OCI-LY1 (cell line): ENCODE measurements around the gene TBC1D7.

Experiments
- H2AFZ ChIP-seq: fragments of 200-600 bp; sonication (generic), shearing (Covaris generic); 2 replicates; pipeline ENCODE4 v1.6.0; 2014; ENCODE audit warnings: antibody characterized with exemption, mild to moderate bottlenecking, low read length
- H3F3A ChIP-seq: fragments of 200-600 bp; sonication (generic), shearing (Covaris generic); 2 replicates; pipeline ENCODE4 v1.6.0; 2014; ENCODE audit warnings: mild to moderate bottlenecking, antibody characterized with exemption, low read length, moderate library complexity; ENCODE audit not compliant: insufficient read depth
- H3K27ac ChIP-seq: fragments of 200-600 bp; sonication (generic); 2 replicates; pipeline ENCODE4 v1.5.1; 2014; ENCODE audit warnings: low read length, mixed run types, mild to moderate bottlenecking, low read depth; ENCODE audit not compliant: poor library complexity, severe bottlenecking
- H3K27me3 ChIP-seq: fragments of 200-600 bp; sonication (generic); 2 replicates; pipeline ENCODE4 v1.6.0; 2014; ENCODE audit warnings: antibody characterized with exemption, mild to moderate bottlenecking, low read length, moderate library complexity; ENCODE audit not compliant: insufficient read depth
- H3K36me3 ChIP-seq: fragments of 200-600 bp; sonication (generic); 2 replicates; pipeline ENCODE4 v1.6.1; 2014; ENCODE audit warnings: mild to moderate bottlenecking, antibody characterized with exemption, low read length, moderate library complexity, mixed read lengths; ENCODE audit not compliant: insufficient read depth
- H3K4me1 ChIP-seq: fragments of 200-600 bp; sonication (generic); 2 replicates; pipeline ENCODE4 v1.5.1; 2014; ENCODE audit warnings: mild to moderate bottlenecking, low read length, moderate library complexity; ENCODE audit not compliant: insufficient read depth, severe bottlenecking
- H3K4me2 ChIP-seq: fragments of 200-600 bp; sonication (generic), shearing (Covaris generic); 2 replicates; pipeline ENCODE4 v1.6.1; 2014; ENCODE audit warnings: low read length
- H3K4me3 ChIP-seq: fragments of 200-600 bp; sonication (generic); 2 replicates; pipeline ENCODE4 v1.5.1; 2014; ENCODE audit warnings: low read length, low read depth, mild to moderate bottlenecking, mixed read lengths; ENCODE audit not compliant: poor library complexity, severe bottlenecking
- H3K79me2 ChIP-seq: fragments of 200-600 bp; shearing (Covaris generic); 2 replicates; pipeline ENCODE4 v1.6.1; 2016; ENCODE audit warnings: mixed run types, low read length, mixed read lengths; ENCODE audit not compliant: insufficient read depth
- H3K9ac ChIP-seq: fragments of 200-600 bp; sonication (generic), shearing (Covaris generic); 2 replicates; pipeline ENCODE4 v1.6.1; 2014; ENCODE audit warnings: mild to moderate bottlenecking, low read length, mixed read lengths
- H3K9me2 ChIP-seq: fragments of 200-600 bp; sonication (generic), shearing (Covaris generic); 2 replicates; pipeline ENCODE4 v1.6.1; 2014; ENCODE audit warnings: low read depth, mild to moderate bottlenecking, low read length, mixed read lengths
- H3K9me3 ChIP-seq: fragments of 200-600 bp; shearing (Covaris generic); 2 replicates; pipeline ENCODE4 v1.6.1; 2014; ENCODE audit warnings: low read length, mixed read lengths
- H4K20me1 ChIP-seq: fragments of 200-600 bp; sonication (generic), shearing (Covaris generic); 2 replicates; pipeline ENCODE4 v1.6.0; 2016; ENCODE audit warnings: mild to moderate bottlenecking, low read length; ENCODE audit not compliant: insufficient read depth
- EZH2 ChIP-seq: fragments of 200-600 bp; sonication (generic), shearing (Covaris generic); IDR thresholded peaks from 2 replicates; pipeline ENCODE4 v1.8.0; 2017; ENCODE audit warnings: borderline replicate concordance, mixed run types, mild to moderate bottlenecking, antibody characterized with exemption, low read length, moderate library complexity, mixed read lengths
- TF ChIP-seq, protein P1 (sequence below): fragments of 200-600 bp; sonication (generic), shearing (Covaris generic); IDR thresholded peaks from 2 replicates; pipeline ENCODE4 v1.5.1; 2017; ENCODE audit warnings: mild to moderate bottlenecking, antibody characterized with exemption, low read length, moderate library complexity, mixed read lengths

Gene TBC1D7

DNA sequence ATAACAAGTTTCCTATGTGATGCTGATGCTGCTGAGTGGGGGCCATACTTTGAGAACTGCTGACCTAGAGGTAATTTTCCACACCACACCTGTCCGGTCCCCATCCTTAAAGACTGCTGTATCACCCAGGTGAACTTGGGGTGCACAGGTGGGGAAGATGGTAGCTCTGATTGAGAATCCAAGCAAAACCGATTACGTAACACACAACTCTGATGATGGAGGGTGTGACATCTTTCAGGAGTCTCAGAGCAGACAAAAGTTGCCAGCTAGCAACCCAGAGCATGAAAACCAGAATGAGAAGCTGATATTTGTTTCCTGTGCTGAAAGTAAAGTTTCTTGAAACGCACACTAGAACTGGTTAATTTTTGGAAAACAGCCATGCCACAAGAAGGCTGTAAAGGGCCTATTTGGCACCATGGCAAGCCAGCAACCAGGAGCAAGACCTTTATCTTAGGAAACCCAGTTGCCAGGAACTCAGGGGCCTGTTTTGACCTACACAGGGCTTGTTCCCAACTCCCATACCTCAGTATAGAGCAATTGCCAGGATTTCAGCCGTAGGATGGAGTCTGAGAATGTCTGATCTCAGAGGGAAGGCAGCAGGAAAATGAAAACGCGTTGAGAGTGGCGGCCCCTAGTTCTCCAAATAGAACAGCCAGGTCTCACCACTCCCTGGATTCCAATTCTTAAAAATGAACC is 21.6 kb upstream of the TBC1D7 start:
- no peaks in the 10 kb centered on the region for H3K27me3 ChIP-seq
- no peak overlapping the region for H3K4me3 ChIP-seq
- no peaks in the 10 kb centered on the region for H3K9me2 ChIP-seq
- H3K4me2 ChIP-seq, result no peak overlapping the region
- no peak overlapping the region for H2AFZ ChIP-seq
- no peaks in the 10 kb centered on the region for H4K20me1 ChIP-seq
- H3K27ac ChIP-seq, result no peak overlapping the region
- H3K4me1 ChIP-seq, result peaks cover 8% of the 10 kb centered on the region
- H3K9ac ChIP-seq, result no peak overlapping the region
- H3F3A ChIP-seq, result no peaks in the 10 kb centered on the region
- TF ChIP-seq, protein P1, sequence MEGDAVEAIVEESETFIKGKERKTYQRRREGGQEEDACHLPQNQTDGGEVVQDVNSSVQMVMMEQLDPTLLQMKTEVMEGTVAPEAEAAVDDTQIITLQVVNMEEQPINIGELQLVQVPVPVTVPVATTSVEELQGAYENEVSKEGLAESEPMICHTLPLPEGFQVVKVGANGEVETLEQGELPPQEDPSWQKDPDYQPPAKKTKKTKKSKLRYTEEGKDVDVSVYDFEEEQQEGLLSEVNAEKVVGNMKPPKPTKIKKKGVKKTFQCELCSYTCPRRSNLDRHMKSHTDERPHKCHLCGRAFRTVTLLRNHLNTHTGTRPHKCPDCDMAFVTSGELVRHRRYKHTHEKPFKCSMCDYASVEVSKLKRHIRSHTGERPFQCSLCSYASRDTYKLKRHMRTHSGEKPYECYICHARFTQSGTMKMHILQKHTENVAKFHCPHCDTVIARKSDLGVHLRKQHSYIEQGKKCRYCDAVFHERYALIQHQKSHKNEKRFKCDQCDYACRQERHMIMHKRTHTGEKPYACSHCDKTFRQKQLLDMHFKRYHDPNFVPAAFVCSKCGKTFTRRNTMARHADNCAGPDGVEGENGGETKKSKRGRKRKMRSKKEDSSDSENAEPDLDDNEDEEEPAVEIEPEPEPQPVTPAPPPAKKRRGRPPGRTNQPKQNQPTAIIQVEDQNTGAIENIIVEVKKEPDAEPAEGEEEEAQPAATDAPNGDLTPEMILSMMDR, result no peak
- no peak for TF ChIP-seq EZH2
- no peaks in the 10 kb centered on the region for H3K9me3 ChIP-seq
- no peaks in the 10 kb centered on the region for H3K79me2 ChIP-seq
- no peaks in the 10 kb centered on the region for H3K36me3 ChIP-seq

DNA sequence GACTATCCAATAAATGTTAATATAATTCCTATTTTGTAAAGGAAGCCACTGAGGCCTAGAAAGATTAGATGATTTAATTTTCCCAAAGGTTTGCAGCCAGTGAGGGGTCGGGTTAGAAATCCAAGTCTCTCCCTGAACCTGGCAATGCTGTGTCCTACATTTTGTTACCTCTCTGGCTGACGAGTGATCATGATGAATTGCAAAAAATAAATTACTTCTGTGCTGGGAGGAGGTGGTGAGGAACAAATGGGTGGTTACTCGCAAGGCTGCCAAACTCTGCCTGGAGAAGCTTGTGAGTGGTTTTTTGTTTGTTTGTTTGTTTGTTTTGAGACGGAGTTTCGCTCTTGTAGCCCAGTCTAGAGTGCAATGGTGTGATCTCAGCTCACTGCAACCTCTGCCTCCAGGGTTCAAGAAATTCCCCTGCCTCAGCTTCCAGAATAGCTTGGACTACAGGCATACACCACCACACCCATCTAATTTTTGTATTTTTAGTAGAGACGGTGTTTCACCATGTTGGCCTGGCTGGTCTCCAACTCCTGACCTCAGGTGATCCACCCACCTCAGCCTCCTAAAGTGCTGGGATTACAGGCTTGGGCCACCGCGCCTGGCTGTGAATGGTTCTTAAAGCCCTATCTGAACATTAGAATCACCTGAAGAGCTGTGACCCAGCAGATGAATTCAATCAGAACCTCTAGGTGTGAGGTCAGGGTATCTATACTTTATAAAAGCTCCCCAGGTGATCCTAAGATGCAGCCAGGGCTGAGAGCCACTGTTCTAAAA is 20.2 kb upstream of the TBC1D7 start:
- H4K20me1 ChIP-seq, result no peaks in the 10 kb centered on the region
- H3K9ac ChIP-seq, result no peak overlapping the region
- H3K27me3 ChIP-seq, result no peaks in the 10 kb centered on the region
- no peak overlapping the region for H3K4me2 ChIP-seq
- H3K79me2 ChIP-seq, result no peaks in the 10 kb centered on the region
- H3K4me1 ChIP-seq, result no peaks in the 10 kb centered on the region
- no peak overlapping the region for H2AFZ ChIP-seq
- H3K4me3 ChIP-seq, result no peak overlapping the region
- H3K36me3 ChIP-seq, result no peaks in the 10 kb centered on the region
- H3K9me3 ChIP-seq, result no peaks in the 10 kb centered on the region
- H3F3A ChIP-seq, result no peaks in the 10 kb centered on the region
- H3K27ac ChIP-seq, result no peak overlapping the region
- no peaks in the 10 kb centered on the region for H3K9me2 ChIP-seq
- no peak for TF ChIP-seq EZH2

DNA sequence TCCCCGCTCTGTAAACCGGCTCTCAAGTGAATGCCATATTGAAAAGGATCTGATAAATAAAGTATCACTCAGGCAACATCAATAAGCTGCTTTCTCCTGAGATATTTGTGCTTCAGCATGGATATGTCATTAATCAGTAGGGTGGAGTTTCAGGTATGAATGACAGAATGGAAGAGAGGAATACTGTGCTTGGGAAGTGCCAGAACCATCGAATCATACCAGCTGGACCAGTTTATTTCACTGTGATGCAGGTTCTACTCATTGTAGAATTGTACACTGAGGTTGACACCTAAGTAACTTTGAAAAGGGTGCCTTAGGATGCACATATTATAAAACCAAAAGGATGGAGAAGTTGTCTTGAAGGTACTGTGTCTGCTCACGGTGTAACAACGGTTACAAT is 17.9 kb upstream of the TBC1D7 start:
- H3K9me2 ChIP-seq, result no peaks in the 10 kb centered on the region
- H3K9me3 ChIP-seq, result peaks cover 6% of the 10 kb centered on the region
- no peaks in the 10 kb centered on the region for H3K27me3 ChIP-seq
- H3K4me3 ChIP-seq, result no peak overlapping the region
- TF ChIP-seq, protein P1, result no peak
- TF ChIP-seq EZH2, result no peak
- no peak overlapping the region for H3K4me2 ChIP-seq
- no peak overlapping the region for H2AFZ ChIP-seq
- H3K79me2 ChIP-seq, result no peaks in the 10 kb centered on the region
- no peaks in the 10 kb centered on the region for H3F3A ChIP-seq
- no peaks in the 10 kb centered on the region for H3K4me1 ChIP-seq
- H4K20me1 ChIP-seq, result no peaks in the 10 kb centered on the region
- no peak overlapping the region for H3K9ac ChIP-seq
- H3K27ac ChIP-seq, result no peak overlapping the region
- H3K36me3 ChIP-seq, result no peaks in the 10 kb centered on the region; the same call in 1 of the 2 replicates
